Measurements from ENCODE around the gene MINPP1.

- TF ChIP-seq SUZ12 (IDR thresholded peaks at IDR 0.05) (no peak), L3MBTL2 (conservative IDR thresholded peaks at IDR 0.05) (no peak), LEF1 (IDR thresholded peaks at IDR 0.05; ENCODE audit: borderline replicate concordance) (no peak), ELF4 (IDR thresholded peaks at IDR 0.05) (no peak), SP1 (IDR thresholded peaks at IDR 0.05) (no peak)
These were observed 6.8 kb downstream of the MINPP1 start for GRCh38 chr10:87511526-87511925.
